Choroid plexus epithelial cell (primary cell): ENCODE data around the gene LPIN1.
A peak's percentile ranks its signal among the peaks of the same experiment; 100 is the strongest.

Experiments
- DNase-seq: peaks from one replicate; pipeline ENCODE4 v3.0.0-alpha.2; 2010; ENCODE audit warnings: low read depth
- H3K4me3 ChIP-seq: 2 replicates; pipeline ENCODE4 v1.5.1; 2011; ENCODE audit warnings: low read depth, mild to moderate bottlenecking, control low read depth, low read length, moderate library complexity
- TF ChIP-seq, protein P1 (sequence below): conservative IDR thresholded peaks from 2 replicates; pipeline ENCODE4 v1.5.1; 2011; ENCODE audit warnings: low read depth, mild to moderate bottlenecking, control low read depth, inconsistent platforms, low read length, moderate library complexity

LPIN1 gene

DNA sequence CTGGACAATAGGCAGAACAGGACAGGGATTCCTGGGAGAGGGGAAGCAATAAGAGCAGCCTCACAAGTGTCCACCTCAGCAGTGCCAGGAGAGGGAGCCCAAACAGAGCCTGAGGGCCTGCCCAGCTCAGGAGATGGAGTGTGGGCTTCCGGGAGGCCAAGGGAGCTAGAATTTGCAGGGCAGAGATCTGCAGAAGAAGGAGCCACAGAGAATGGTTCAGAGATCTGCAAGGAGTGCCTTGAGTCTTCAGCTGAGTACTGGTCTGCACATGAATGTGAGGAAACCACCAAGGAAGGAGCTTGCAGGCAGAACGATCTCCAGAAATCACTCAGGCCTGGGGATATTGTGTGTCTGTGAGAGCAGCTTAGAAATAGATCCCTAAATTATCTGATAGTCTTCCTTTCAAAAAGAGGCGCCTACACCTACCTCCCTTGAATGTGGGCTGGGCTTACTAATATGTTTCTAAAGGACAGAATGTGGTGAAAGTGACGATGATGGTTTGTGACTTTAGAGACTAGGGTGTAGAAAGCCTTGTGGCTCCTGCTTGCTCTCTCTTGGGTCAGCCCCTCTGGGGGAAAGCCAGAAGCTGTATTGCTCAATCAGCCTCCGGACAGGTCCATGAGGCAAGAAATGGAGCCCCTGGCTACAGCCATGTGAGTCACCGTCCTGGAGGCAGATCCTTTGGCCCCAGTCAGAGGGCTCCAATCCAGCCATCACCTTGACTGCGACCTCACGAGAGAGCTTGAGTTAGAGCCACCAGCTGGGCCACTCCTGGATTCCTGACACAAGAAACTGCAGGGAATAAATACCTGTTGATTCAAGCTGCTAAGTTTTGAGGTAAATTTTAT is 7.6 kb upstream of the LPIN1 start:
- no peak overlapping the region for H3K4me3 ChIP-seq
- TF ChIP-seq, protein P1, sequence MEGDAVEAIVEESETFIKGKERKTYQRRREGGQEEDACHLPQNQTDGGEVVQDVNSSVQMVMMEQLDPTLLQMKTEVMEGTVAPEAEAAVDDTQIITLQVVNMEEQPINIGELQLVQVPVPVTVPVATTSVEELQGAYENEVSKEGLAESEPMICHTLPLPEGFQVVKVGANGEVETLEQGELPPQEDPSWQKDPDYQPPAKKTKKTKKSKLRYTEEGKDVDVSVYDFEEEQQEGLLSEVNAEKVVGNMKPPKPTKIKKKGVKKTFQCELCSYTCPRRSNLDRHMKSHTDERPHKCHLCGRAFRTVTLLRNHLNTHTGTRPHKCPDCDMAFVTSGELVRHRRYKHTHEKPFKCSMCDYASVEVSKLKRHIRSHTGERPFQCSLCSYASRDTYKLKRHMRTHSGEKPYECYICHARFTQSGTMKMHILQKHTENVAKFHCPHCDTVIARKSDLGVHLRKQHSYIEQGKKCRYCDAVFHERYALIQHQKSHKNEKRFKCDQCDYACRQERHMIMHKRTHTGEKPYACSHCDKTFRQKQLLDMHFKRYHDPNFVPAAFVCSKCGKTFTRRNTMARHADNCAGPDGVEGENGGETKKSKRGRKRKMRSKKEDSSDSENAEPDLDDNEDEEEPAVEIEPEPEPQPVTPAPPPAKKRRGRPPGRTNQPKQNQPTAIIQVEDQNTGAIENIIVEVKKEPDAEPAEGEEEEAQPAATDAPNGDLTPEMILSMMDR: peak; percentile 81
- DNase-seq: peak; percentile 89

- DNase-seq: no peak
- no peak overlapping the region for H3K4me3 ChIP-seq
- TF ChIP-seq, protein P1: no peak
These were observed 5.7 kb upstream of the LPIN1 start for GRCh38 chr2:11740723-11741122.

GRCh38 chr2:11742317-11742701 is 4.1 kb upstream of the LPIN1 start:
- TF ChIP-seq, protein P1: no peak
- no peak for DNase-seq
- H3K4me3 ChIP-seq: no peak overlapping the region

DNA sequence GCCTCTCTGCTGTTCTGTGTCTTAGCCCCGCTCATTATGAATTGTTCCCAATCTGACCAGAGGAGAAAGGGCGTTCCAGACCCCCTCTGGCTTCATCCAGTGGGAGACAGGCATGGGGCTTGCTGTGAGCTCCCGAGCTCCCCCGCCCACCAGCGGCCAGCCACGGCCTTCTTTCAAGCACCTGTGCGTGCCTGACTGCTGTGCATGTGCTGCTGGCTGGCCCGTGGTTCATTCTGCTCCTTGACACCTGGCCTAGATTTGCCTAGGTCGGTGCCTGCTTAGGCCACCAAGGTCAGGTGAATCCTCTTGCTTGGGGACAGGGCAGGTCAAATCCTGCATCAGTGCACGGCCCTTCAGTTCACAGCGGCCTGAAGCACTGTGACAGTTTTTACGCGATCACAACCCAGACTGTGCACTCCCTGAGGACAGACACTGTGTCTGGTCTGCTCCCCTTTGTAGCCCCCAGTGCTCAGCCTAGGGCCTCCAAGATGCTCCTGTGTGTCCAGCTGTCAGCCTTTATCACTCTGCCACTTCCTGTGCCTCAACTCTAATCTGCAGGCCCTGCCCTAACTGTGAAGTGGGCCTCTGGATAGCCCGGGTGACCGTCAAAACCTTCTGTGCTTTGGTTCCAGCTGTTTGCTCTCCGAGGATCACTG is 3.6 kb upstream of the LPIN1 start:
- TF ChIP-seq, protein P1: no peak
- DNase-seq: no peak
- no peak overlapping the region for H3K4me3 ChIP-seq

GRCh38 chr2:11743366-11743765 is 3.1 kb upstream of the LPIN1 start:
- TF ChIP-seq, protein P1: no peak
- no peak overlapping the region for H3K4me3 ChIP-seq
- DNase-seq: no peak

DNA sequence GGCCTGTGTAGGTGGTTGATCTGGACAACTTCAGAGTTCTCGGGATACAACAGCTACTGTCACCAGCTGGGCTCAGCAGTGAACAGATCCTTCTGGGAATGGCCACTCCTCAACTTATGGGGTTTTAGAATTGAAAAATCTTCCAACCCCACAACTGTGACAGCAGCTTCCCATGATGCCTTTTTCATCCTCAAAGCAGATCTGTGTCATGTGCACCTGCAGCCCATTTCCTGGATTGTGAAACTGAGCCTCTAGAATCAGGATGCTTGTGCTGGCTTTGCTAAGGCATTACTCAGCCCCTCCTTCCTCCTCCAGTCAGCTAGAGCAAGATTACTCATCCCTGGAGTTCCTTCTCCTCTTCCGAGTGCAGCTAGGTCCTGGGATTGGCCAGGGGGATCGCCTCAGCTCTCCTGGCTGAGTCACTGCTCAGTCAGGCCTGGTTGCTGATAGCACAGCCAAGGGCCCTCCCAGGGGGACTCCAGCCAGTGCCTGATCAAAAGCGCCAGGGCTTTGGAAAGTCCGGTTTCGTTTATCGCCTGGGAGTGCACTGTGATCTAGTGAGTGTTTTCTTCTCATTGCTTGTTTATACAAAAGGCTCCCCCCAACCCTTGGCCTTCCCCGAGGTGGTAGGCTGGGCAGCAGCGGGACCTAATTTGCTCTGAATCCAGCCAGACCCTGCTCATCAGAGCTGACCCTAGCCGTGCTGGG is 2.4 kb upstream of the LPIN1 start:
- DNase-seq: peak; percentile 100
- H3K4me3 ChIP-seq: peak overlapping the region; percentile 35
- TF ChIP-seq, protein P1: no peak
